ENCODE measurements around the gene SHLD2. TPM values are rescaled to one million over a fixed set of nuclear protein-coding genes. Genes with fewer than 3 reads are reported as not detected.
"Not testable (repeated sequence)": the region's sequence is repeated elsewhere in the genome, so short reads cannot be mapped to it uniquely, and the experiment has no call there.

SHLD2 gene
- total RNA-seq, 1 experiment from 2014 or later = 45.2 TPM

DNA sequence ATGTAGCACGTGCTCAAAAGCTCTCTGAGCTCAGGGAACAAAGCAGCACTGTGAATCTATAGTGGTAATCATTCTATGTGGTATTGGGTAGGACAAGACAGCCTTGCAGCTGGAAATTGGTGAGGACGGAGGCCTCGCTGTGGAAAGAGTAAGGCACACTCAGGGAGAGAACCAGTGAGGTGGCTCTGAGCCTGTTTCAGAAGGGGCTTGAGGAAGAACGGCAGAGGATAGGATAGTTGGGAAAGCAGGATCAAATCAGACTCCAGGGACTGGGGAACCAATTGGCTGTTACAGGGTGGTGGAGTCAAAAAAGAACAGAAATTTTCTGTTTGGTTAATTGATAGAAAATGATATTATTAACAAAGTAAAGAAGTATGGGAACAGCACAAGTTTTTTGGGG, 74.9 kb downstream of the SHLD2 start:
- H3K27me3 ChIP-seq (ENCODE audit: control insufficient read depth, insufficient read depth, low read length); POLR2A ChIA-PET; BruUV-seq (replicated peaks); ATAC-seq; intact Hi-C loops (cut with micrococcal nuclease; ENCODE audit: unreplicated experiment); H3K36me3 ChIP-seq (ENCODE audit: control insufficient read depth, insufficient read depth, low read length); H3K4me1 ChIP-seq (ENCODE audit: control insufficient read depth, insufficient read depth, low read length); H3K4me3 ChIP-seq (ENCODE audit: low read depth in 2 of 2, low read length in 2 of 2); CTCF ChIA-PET; in situ Hi-C loops (cut with HindIII; ENCODE audit: low pct_unique_long_range_greater_than_20kb, low sequenced_read_pairs); DNase-seq (ENCODE audit: low read depth, low spot score); H3K9me3 ChIP-seq (ENCODE audit: control insufficient read depth, insufficient read depth, low read depth, low read length); H3K27ac ChIP-seq (ENCODE audit: low read length): not testable (repeated sequence)

DNA sequence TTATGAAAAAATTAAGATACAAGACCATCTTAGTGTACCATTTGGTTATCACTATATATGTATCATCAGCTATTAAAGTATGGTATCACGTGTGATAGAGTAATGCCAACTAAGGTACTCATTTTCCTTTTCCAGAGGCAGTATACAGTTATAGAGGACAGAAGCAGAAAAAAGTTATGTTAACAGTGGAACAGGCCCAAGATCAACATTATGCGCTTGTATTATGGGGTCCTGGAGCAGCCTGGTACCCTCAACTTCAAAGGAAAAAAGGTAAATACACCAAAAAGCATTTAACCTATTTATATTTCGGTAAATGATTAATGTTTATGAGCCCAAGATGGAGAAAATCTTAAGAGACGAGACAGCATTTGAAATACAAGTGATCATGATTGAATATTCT, 75.7 kb downstream of the SHLD2 start:
- H3K27ac ChIP-seq (ENCODE audit: low read length); H3K9me3 ChIP-seq (ENCODE audit: control insufficient read depth, insufficient read depth, low read depth, low read length); H3K4me3 ChIP-seq (ENCODE audit: low read depth in 2 of 2, low read length in 2 of 2); DNase-seq (ENCODE audit: low read depth, low spot score); H3K36me3 ChIP-seq (ENCODE audit: control insufficient read depth, insufficient read depth, low read length); H3K27me3 ChIP-seq (ENCODE audit: control insufficient read depth, insufficient read depth, low read length); CTCF ChIA-PET; in situ Hi-C loops (cut with HindIII; ENCODE audit: low pct_unique_long_range_greater_than_20kb, low sequenced_read_pairs); BruUV-seq (replicated peaks); intact Hi-C loops (cut with micrococcal nuclease; ENCODE audit: unreplicated experiment); ATAC-seq; POLR2A ChIA-PET; H3K4me1 ChIP-seq (ENCODE audit: control insufficient read depth, insufficient read depth, low read length): not testable (repeated sequence)

DNA sequence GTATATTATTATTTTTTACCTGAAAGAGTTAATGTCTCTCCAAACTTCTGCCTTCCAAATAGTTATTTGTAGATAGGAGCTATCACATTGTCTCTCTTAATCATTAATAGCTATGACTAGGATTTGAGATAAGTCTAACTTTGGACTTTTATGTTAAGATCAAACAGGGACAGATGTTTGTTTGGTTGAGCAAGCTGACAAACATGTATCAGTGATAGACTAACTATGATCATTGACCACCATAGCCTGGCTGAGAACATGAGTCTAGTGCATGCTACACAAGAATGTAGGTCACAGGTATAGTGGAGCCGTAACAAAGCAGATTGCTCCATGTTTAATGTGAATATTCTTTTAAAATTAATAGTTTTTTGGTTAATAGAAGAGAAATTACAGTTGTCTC, 76.7 kb downstream of the SHLD2 start:
- in situ Hi-C loops (cut with HindIII; ENCODE audit: low pct_unique_long_range_greater_than_20kb, low sequenced_read_pairs); H3K9me3 ChIP-seq (ENCODE audit: control insufficient read depth, insufficient read depth, low read depth, low read length); H3K4me3 ChIP-seq (ENCODE audit: low read depth in 2 of 2, low read length in 2 of 2); DNase-seq (ENCODE audit: low read depth, low spot score); POLR2A ChIA-PET; ATAC-seq; H3K27me3 ChIP-seq (ENCODE audit: control insufficient read depth, insufficient read depth, low read length); H3K4me1 ChIP-seq (ENCODE audit: control insufficient read depth, insufficient read depth, low read length); H3K27ac ChIP-seq (ENCODE audit: low read length); BruUV-seq (replicated peaks); H3K36me3 ChIP-seq (ENCODE audit: control insufficient read depth, insufficient read depth, low read length); CTCF ChIA-PET; intact Hi-C loops (cut with micrococcal nuclease; ENCODE audit: unreplicated experiment): not testable (repeated sequence)

DNA sequence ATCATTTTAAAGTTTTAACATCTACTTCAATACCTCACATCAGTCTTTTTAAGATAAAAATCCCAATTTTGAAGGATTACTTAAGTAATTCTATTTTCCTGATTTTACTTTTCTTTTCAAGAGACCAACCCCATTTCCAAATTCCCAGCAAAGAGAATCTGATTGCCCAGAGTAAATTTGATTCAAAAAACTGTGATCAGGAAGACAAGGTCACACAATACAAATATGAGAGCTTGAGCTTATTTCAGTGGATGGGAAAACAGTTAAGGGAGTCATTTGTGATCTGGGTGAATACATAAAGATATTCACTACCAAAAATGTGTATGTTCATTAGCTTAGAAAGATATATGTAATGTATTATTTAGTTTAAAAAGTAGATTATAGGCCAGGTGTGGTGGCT, 77.2 kb downstream of the SHLD2 start:
- in situ Hi-C loops (cut with HindIII; ENCODE audit: low pct_unique_long_range_greater_than_20kb, low sequenced_read_pairs); H3K27ac ChIP-seq (ENCODE audit: low read length); DNase-seq (ENCODE audit: low read depth, low spot score); H3K27me3 ChIP-seq (ENCODE audit: control insufficient read depth, insufficient read depth, low read length); H3K4me3 ChIP-seq (ENCODE audit: low read depth in 2 of 2, low read length in 2 of 2); CTCF ChIA-PET; POLR2A ChIA-PET; ATAC-seq; H3K9me3 ChIP-seq (ENCODE audit: control insufficient read depth, insufficient read depth, low read depth, low read length); H3K4me1 ChIP-seq (ENCODE audit: control insufficient read depth, insufficient read depth, low read length); BruUV-seq (replicated peaks); intact Hi-C loops (cut with micrococcal nuclease; ENCODE audit: unreplicated experiment); H3K36me3 ChIP-seq (ENCODE audit: control insufficient read depth, insufficient read depth, low read length): not testable (repeated sequence)

DNA sequence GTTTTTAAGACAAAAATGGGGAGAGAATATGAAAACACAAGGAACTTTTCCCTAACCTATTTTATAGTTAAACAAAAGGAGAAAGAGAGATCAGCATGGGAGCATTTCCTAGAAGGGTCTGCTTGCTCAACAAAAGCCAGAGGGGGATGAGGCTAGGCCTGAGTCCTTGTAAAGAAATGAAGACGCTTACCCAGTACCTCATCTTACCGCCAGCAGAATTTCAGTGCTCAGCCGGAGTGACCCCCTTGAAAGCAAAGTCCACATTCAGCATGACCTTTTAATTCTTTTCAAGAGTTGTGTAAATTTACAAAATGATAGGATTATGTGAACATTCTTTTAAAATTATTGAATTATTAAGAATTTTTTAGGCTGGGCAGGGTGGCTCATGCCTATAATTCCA, 82.6 kb downstream of the SHLD2 start:
- DNase-seq (ENCODE audit: low read depth, low spot score) = not testable (repeated sequence)

DNA sequence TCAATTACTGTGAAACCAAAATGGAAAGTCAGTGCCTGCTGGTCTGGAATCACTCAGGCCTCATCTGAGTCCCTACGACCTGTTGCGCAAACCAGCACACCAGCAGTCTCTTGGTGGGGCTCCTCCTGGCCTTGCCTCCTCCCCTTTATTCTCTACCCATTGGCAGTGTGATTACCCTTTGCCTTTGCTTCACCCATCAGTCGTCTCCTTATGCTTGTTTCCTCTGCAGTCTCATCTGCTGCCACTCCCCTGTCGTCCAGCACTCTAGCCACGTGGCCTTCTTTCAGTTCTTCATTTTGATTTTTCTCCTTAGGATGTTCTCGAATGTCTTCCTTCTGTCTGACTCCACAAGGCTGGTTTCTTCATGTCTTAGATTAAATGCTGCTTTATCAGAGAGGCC, 89.4 kb downstream of the SHLD2 start:
- in situ Hi-C loops (cut with HindIII; ENCODE audit: low pct_unique_long_range_greater_than_20kb, low sequenced_read_pairs); POLR2A ChIA-PET; H3K27ac ChIP-seq (ENCODE audit: low read length); DNase-seq (ENCODE audit: low read depth, low spot score); H3K9me3 ChIP-seq (ENCODE audit: control insufficient read depth, insufficient read depth, low read depth, low read length); H3K4me3 ChIP-seq (ENCODE audit: low read depth in 2 of 2, low read length in 2 of 2); intact Hi-C loops (cut with micrococcal nuclease; ENCODE audit: unreplicated experiment); H3K4me1 ChIP-seq (ENCODE audit: control insufficient read depth, insufficient read depth, low read length); BruUV-seq (replicated peaks); CTCF ChIA-PET; H3K36me3 ChIP-seq (ENCODE audit: control insufficient read depth, insufficient read depth, low read length); ATAC-seq; H3K27me3 ChIP-seq (ENCODE audit: control insufficient read depth, insufficient read depth, low read length): not testable (repeated sequence)

More for the DNA sequence above, 82.6 kb downstream of the SHLD2 start:
- CTCF ChIA-PET; H3K27me3 ChIP-seq (ENCODE audit: control insufficient read depth, insufficient read depth, low read length); H3K9me3 ChIP-seq (ENCODE audit: control insufficient read depth, insufficient read depth, low read depth, low read length); H3K27ac ChIP-seq (ENCODE audit: low read length); BruUV-seq (replicated peaks); H3K4me3 ChIP-seq (ENCODE audit: low read depth in 2 of 2, low read length in 2 of 2); ATAC-seq; H3K36me3 ChIP-seq (ENCODE audit: control insufficient read depth, insufficient read depth, low read length); H3K4me1 ChIP-seq (ENCODE audit: control insufficient read depth, insufficient read depth, low read length); in situ Hi-C loops (cut with HindIII; ENCODE audit: low pct_unique_long_range_greater_than_20kb, low sequenced_read_pairs); intact Hi-C loops (cut with micrococcal nuclease; ENCODE audit: unreplicated experiment); POLR2A ChIA-PET: not testable (repeated sequence)

DNA sequence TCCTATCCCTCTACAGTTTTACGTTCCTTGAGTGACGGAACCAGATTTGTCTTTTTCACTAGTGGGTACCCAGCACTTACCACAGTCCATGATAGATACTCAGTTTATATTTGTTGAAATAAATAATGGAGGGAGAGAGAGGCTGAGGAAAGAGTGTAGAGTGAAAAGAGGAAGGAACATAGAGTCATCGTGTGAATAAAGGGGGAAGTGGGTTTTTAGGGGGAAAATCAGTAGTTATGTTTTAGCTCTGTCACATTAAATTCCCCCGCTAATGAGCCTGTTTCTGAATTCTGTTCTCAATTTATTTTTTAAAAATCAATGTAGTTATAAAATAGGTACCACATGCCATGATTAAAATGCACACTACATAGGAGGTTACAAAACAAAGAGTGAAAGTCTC, 91.0 kb downstream of the SHLD2 start:
- H3K27ac ChIP-seq (ENCODE audit: low read length); H3K9me3 ChIP-seq (ENCODE audit: control insufficient read depth, insufficient read depth, low read depth, low read length); CTCF ChIA-PET; H3K4me3 ChIP-seq (ENCODE audit: low read depth in 2 of 2, low read length in 2 of 2); POLR2A ChIA-PET; H3K27me3 ChIP-seq (ENCODE audit: control insufficient read depth, insufficient read depth, low read length); BruUV-seq (replicated peaks); intact Hi-C loops (cut with micrococcal nuclease; ENCODE audit: unreplicated experiment); DNase-seq (ENCODE audit: low read depth, low spot score); H3K4me1 ChIP-seq (ENCODE audit: control insufficient read depth, insufficient read depth, low read length); in situ Hi-C loops (cut with HindIII; ENCODE audit: low pct_unique_long_range_greater_than_20kb, low sequenced_read_pairs); ATAC-seq; H3K36me3 ChIP-seq (ENCODE audit: control insufficient read depth, insufficient read depth, low read length): not testable (repeated sequence)

DNA sequence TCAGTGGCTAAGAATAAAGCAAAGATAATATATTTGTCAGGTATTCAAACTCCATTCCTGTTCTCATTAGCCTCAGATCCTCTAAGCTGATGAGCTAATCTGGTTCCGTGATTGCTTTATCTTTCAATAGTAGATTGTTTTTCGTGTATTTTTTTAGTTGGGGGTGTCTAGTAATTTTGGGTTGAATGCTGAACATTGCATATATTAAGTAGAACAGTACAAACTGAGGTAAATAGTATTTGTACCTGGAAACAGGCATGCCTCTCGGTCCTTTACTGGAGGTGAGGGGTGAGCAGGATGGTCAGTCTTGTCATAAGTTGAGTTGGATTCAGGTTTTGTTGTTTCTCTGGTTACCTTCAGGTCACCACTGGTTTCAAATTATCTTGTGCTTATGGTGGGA, 92.6 kb downstream of the SHLD2 start:
- POLR2A ChIA-PET = not testable (repeated sequence)

More for the DNA sequence above, 92.6 kb downstream of the SHLD2 start:
- H3K9me3 ChIP-seq (ENCODE audit: control insufficient read depth, insufficient read depth, low read depth, low read length); H3K27me3 ChIP-seq (ENCODE audit: control insufficient read depth, insufficient read depth, low read length); H3K4me3 ChIP-seq (ENCODE audit: low read depth in 2 of 2, low read length in 2 of 2); ATAC-seq; H3K4me1 ChIP-seq (ENCODE audit: control insufficient read depth, insufficient read depth, low read length); in situ Hi-C loops (cut with HindIII; ENCODE audit: low pct_unique_long_range_greater_than_20kb, low sequenced_read_pairs); H3K36me3 ChIP-seq (ENCODE audit: control insufficient read depth, insufficient read depth, low read length); DNase-seq (ENCODE audit: low read depth, low spot score); intact Hi-C loops (cut with micrococcal nuclease; ENCODE audit: unreplicated experiment); CTCF ChIA-PET; BruUV-seq (replicated peaks); H3K27ac ChIP-seq (ENCODE audit: low read length): not testable (repeated sequence)
